SK-N-MC (cell line): Measurements from ENCODE around the gene B3GAT2.

Source experiments
- EZH2 ChIP-seq: fragments of 200-600 bp; sonication (generic); IDR thresholded peaks from one replicate; pipeline ENCODE4 v1.6.1; 2017; ENCODE audit warnings: antibody characterized with exemption
- FOXP2 ChIP-seq: optimal IDR thresholded peaks from 2 replicates; pipeline ENCODE3; 2011; ENCODE audit warnings: mild to moderate bottlenecking, moderate library complexity; ENCODE audit not compliant: insufficient read depth; ENCODE audit errors: extremely low read length, control extremely low read depth
- POLR2AphosphoS5 ChIP-seq: IDR thresholded peaks from 2 replicates; pipeline ENCODE4 v1.6.1; 2012; ENCODE audit warnings: mild to moderate bottlenecking, low read depth, low read length, borderline replicate concordance

GRCh38 chr6:70884074-70884983, 72.5 kb downstream of the B3GAT2 start:
- TF ChIP-seq POLR2AphosphoS5 (no peak), EZH2 (no peak), FOXP2 (no peak)
